OCI-LY7 (cell line): Measurements from ENCODE around the gene CREB5. TPM values are rescaled to one million over a fixed set of nuclear protein-coding genes. Genes with fewer than 3 reads are reported as not detected.

Experiments used
- BruUV-seq: library from RNA; stranded (reverse); fragments of 400-500 nt; replicated peaks from 2 replicates; lab custom pipeline; 2021; lab: Mats Ljungman, UMichigan
- CTCF ChIA-PET: fragments of 300-600 bp; sonication (Branson Sonifier 250); formaldehyde crosslinking; loops from one replicate; lab custom pipeline; 2022; ENCODE audit warnings: antibody characterized with exemption; ENCODE audit not compliant: unreplicated experiment; lab: Charles Lee
- POLR2A ChIA-PET: fragments of 300-600 bp; sonication (Branson Sonifier 250); formaldehyde crosslinking; loops from one replicate; lab custom pipeline; 2022; ENCODE audit warnings: antibody characterized with exemption; lab: Charles Lee
- DNase-seq: peaks from one replicate; pipeline ENCODE4 v3.0.0-alpha.2; 2015; ENCODE audit warnings: low spot score
- H2AFZ ChIP-seq: fragments of 200-600 bp; sonication (generic), shearing (Covaris generic); 2 replicates; pipeline ENCODE4 v1.6.1; 2014; ENCODE audit warnings: mild to moderate bottlenecking, antibody characterized with exemption, low read length, moderate library complexity
- H3K27ac ChIP-seq: fragments of 200-600 bp; sonication (generic); 2 replicates; pipeline ENCODE4 v1.5.1; 2014; ENCODE audit warnings: mixed run types, low read depth, mild to moderate bottlenecking, moderate library complexity, low read length, inconsistent platforms; ENCODE audit not compliant: poor library complexity, severe bottlenecking
- H3K36me3 ChIP-seq: fragments of 200-600 bp; sonication (generic); 2 replicates; pipeline ENCODE4 v1.6.1; 2014; ENCODE audit warnings: mild to moderate bottlenecking, antibody characterized with exemption, low read length, moderate library complexity, mixed read lengths; ENCODE audit not compliant: insufficient read depth
- H3K4me1 ChIP-seq: fragments of 200-600 bp; sonication (generic); 2 replicates; pipeline ENCODE4 v1.5.1; 2014; ENCODE audit warnings: mild to moderate bottlenecking, low read length; ENCODE audit not compliant: insufficient read depth, poor library complexity, severe bottlenecking
- H3K4me2 ChIP-seq: fragments of 200-600 bp; sonication (generic); 2 replicates; pipeline ENCODE4 v1.6.1; 2014; ENCODE audit warnings: mild to moderate bottlenecking, low read length
- H3K4me3 ChIP-seq: fragments of 200-600 bp; sonication (generic); 2 replicates; pipeline ENCODE4 v1.5.1; 2014; ENCODE audit warnings: mild to moderate bottlenecking, low read depth, low read length; ENCODE audit not compliant: poor library complexity, severe bottlenecking
- H3K79me2 ChIP-seq: fragments of 200-600 bp; sonication (generic); 2 replicates; pipeline ENCODE4 v1.6.1; 2016; ENCODE audit warnings: low read depth, mild to moderate bottlenecking, low read length, moderate library complexity, mixed read lengths; ENCODE audit not compliant: insufficient read depth
- H3K9me2 ChIP-seq: fragments of 200-600 bp; sonication (generic); 2 replicates; pipeline ENCODE4 v1.6.1; 2016; ENCODE audit warnings: mild to moderate bottlenecking, low read length, mixed read lengths; ENCODE audit not compliant: insufficient read depth
- H3K9me3 ChIP-seq: fragments of 200-600 bp; sonication (generic); 2 replicates; pipeline ENCODE4 v1.6.1; 2014; ENCODE audit warnings: mild to moderate bottlenecking, mixed run types, low read length, mixed read lengths
- H4K20me1 ChIP-seq: fragments of 200-600 bp; sonication (generic); 2 replicates; pipeline ENCODE4 v1.6.1; 2014; ENCODE audit warnings: mild to moderate bottlenecking, antibody characterized with exemption, low read length, moderate library complexity, mixed read lengths; ENCODE audit not compliant: insufficient read depth
- CTCF ChIP-seq: fragments of 200-600 bp; sonication (generic); conservative IDR thresholded peaks from 2 replicates; pipeline ENCODE4 v1.5.1; 2014; ENCODE audit warnings: mild to moderate bottlenecking, antibody characterized with exemption, low read length, moderate library complexity, mixed read lengths
- EZH2phosphoT487 ChIP-seq: fragments of 200-600 bp; sonication (generic); IDR thresholded peaks from 2 replicates; pipeline ENCODE4 v1.6.1; 2018; ENCODE audit warnings: low read depth, borderline replicate concordance, mild to moderate bottlenecking, mixed run types, antibody characterized with exemption, low read length, moderate library complexity, mixed read lengths
- intact Hi-C: fragments of 100-400 bp; cut with micrococcal nuclease; formaldehyde crosslinking; loops from one replicate; pipeline ENCODE4 v1.10.0; 2022; ENCODE audit not compliant: unreplicated experiment
- total RNA-seq, 2 experiments: library from RNA; depleted of rRNA in 1 of 2; stranded (reverse); fragments of >200 nt in 1 of 2; shearing (Covaris generic) in 1 of 2; gene quantifications; 2 replicates each; pipeline ENCODE4 v1.2.3, GENCODE V29; 2014 to 2022

CREB5 gene
- total RNA-seq, 2 experiments from 2014 or later: 2.0 to 13.3 TPM

GRCh38 chr7:28758186-28758585 lies 345.9 kb downstream of the CREB5 start:
- ChIA-PET POLR2A (no interaction called here), CTCF (no interaction called here)
- Histone ChIP-seq H4K20me1 (no peaks in the 10 kb centered on the region; the same call in 1 of the 2 replicates), H3K4me1 (no peaks in the 10 kb centered on the region), H3K79me2 (no peaks in the 10 kb centered on the region), H2AFZ (no peak overlapping the region), H3K9me3 (no peaks in the 10 kb centered on the region), H3K4me2 (no peak overlapping the region), H3K4me3 (no peak overlapping the region), H3K27ac (no peak overlapping the region), H3K9me2 (no peaks in the 10 kb centered on the region), H3K36me3 (no peaks in the 10 kb centered on the region)
- no peak for DNase-seq
- intact Hi-C loops: no loop called here
- TF ChIP-seq EZH2phosphoT487: no peak
- TF ChIP-seq CTCF: no peak
- BruUV-seq: no TSS peak

GRCh38 chr7:28759475-28759971 lies 347.2 kb downstream of the CREB5 start:
- no peak for TF ChIP-seq CTCF
- no peak for TF ChIP-seq EZH2phosphoT487
- ChIA-PET CTCF (no interaction called here), POLR2A (interaction anchor here (0.6 to 1.4 kb wide), 2 partner anchors 21 to 105 kb away, joined by 4 to 8 read pairs; no protein-coding TSS in a partner anchor)
- no peak for DNase-seq
- Histone ChIP-seq H3K4me3 (no peak overlapping the region), H3K79me2 (no peaks in the 10 kb centered on the region), H4K20me1 (no peaks in the 10 kb centered on the region; the same call in 1 of the 2 replicates), H3K4me2 (no peak overlapping the region), H3K36me3 (no peaks in the 10 kb centered on the region), H3K9me3 (no peaks in the 10 kb centered on the region), H2AFZ (no peak overlapping the region), H3K9me2 (no peaks in the 10 kb centered on the region), H3K27ac (no peak overlapping the region), H3K4me1 (no peaks in the 10 kb centered on the region)
- intact Hi-C loops: no loop called here
- no TSS peak for BruUV-seq

DNA sequence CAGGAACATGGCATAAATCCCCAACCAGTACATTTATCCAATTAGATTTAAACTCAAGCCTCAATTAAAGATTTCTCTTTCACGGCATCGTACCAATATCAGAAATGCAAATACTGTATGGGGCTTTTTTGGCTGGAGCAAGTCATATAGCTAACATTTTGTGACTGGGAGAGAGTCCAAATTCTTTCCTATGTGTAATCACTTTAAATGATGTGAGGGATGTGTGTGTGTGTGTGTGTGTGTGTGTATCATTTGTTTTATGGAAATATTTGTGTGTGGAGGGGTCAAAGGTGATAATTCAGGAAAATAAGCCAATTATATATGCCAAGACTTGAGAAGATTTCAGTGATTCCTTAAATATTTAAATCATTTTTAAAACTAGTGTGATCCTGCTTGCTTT lies 349.2 kb downstream of the CREB5 start:
- Histone ChIP-seq H3K9me3 (no peaks in the 10 kb centered on the region), H4K20me1 (peaks cover 3% of the 10 kb centered on the region; the same call in 1 of the 2 replicates), H2AFZ (no peak overlapping the region), H3K9me2 (no peaks in the 10 kb centered on the region), H3K27ac (no peak overlapping the region), H3K36me3 (no peaks in the 10 kb centered on the region), H3K4me2 (no peak overlapping the region), H3K79me2 (no peaks in the 10 kb centered on the region), H3K4me3 (no peak overlapping the region), H3K4me1 (no peaks in the 10 kb centered on the region)
- no peak for DNase-seq
- ChIA-PET POLR2A (interaction anchor here (0.5 kb wide), 1 partner anchor 85 kb away, joined by 3 read pairs; no protein-coding TSS in a partner anchor), CTCF (no interaction called here)
- TF ChIP-seq CTCF (no peak), EZH2phosphoT487 (no peak)
- BruUV-seq: no TSS peak
- intact Hi-C loops: no loop called here
